Esophagus squamous epithelium (tissue), 4 donors: ENCODE data around the gene HOXC13.

ENCODE experiments used
- CTCF ChIP-seq, 6 experiments: fragments of 450-650 bp in 4 of 6; fragments of 200-600 bp in 2 of 6; sonication (generic) in 2 of 6; IDR thresholded peaks; one replicate each; pipeline ENCODE4 v1.5.1; 2016 to 2019; ENCODE audit warnings: antibody characterized with exemption in 6 of 6, mild to moderate bottlenecking in 4 of 6, moderate library complexity in 4 of 6
- POLR2A ChIP-seq, 4 donors: fragments of 450-650 bp; IDR thresholded peaks; one replicate each; pipeline ENCODE4 v1.6.1; 2017; ENCODE audit warnings: antibody characterized with exemption in 4 of 4, mild to moderate bottlenecking in 4 of 4, moderate library complexity in 3 of 4

- no peak for TF ChIP-seq POLR2A (IDR thresholded peaks at IDR 0.05)
- TF ChIP-seq CTCF (IDR thresholded peaks at IDR 0.05), result no peak
Observed at GRCh38 chr12:53948650-53949593, 10.3 kb downstream of the HOXC13 start.
